SK-N-MC (cell line): Measurements from ENCODE around the gene DIDO1.

Experiments
- DNase-seq: peaks from one replicate; pipeline ENCODE4 v3.0.0-alpha.2; 2011; ENCODE audit warnings: low read depth, low spot score
- H3K27ac ChIP-seq: fragments of 200-600 bp; sonication (generic); 2 replicates; pipeline ENCODE4 v1.5.1; 2016; ENCODE audit warnings: mixed run types
- H3K36me3 ChIP-seq: fragments of 200-600 bp; sonication (generic); 2 replicates; pipeline ENCODE4 v1.6.1; 2017; ENCODE audit warnings: antibody characterized with exemption, low read length, mixed read lengths; ENCODE audit not compliant: insufficient read depth
- H3K4me3 ChIP-seq: fragments of 200-600 bp; sonication (generic); 2 replicates; pipeline ENCODE4 v1.5.1; 2016
- H3K9ac ChIP-seq: fragments of 200-600 bp; sonication (generic); 2 replicates; pipeline ENCODE4 v1.8.0; 2017; ENCODE audit warnings: mixed run types, mixed read lengths; ENCODE audit not compliant: insufficient read length
- H3K9me3 ChIP-seq: fragments of 200-600 bp; sonication (generic); 2 replicates; pipeline ENCODE4 v1.6.1; 2017; ENCODE audit warnings: low read depth, mild to moderate bottlenecking, antibody characterized with exemption, low read length, moderate library complexity, mixed read lengths
- EZH2 ChIP-seq: fragments of 200-600 bp; sonication (generic); IDR thresholded peaks from one replicate; pipeline ENCODE4 v1.6.1; 2017; ENCODE audit warnings: antibody characterized with exemption
- FOXP2 ChIP-seq: optimal IDR thresholded peaks from 2 replicates; pipeline ENCODE3; 2011; ENCODE audit warnings: mild to moderate bottlenecking, moderate library complexity; ENCODE audit not compliant: insufficient read depth; ENCODE audit errors: extremely low read length, control extremely low read depth
- POLR2AphosphoS5 ChIP-seq: IDR thresholded peaks from 2 replicates; pipeline ENCODE4 v1.6.1; 2012; ENCODE audit warnings: mild to moderate bottlenecking, low read depth, low read length, borderline replicate concordance

DIDO1 gene

DNA sequence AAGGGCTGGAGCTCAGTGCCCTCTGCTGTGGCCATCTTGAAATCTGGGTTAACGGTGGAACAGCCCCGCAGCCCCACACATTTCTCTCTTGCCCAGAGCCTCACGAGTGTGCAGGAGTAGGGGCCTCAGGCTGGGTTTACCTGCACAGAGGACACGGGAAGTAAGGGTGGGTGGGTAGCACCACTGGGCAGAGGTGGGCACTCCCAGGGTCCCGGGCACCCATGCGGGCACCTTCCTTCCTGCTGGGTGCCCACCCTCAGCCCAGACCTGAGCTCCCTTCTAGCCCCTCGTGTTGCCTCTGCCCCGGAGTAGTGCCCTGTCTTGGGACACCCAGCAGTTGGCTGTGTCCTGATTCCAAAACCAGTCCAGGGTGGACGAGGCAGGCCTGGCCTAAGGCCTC lies 98.3 kb downstream of the DIDO1 start:
- no peaks in the 10 kb centered on the region for H3K9me3 ChIP-seq
- H3K36me3 ChIP-seq: no peaks in the 10 kb centered on the region
- no peak for DNase-seq
- no peak overlapping the region for H3K4me3 ChIP-seq
- no peak overlapping the region for H3K27ac ChIP-seq
- TF ChIP-seq POLR2AphosphoS5 (no peak), FOXP2 (no peak), EZH2 (no peak)
- H3K9ac ChIP-seq: no peak overlapping the region
